Measurements from ENCODE around the gene PTGDS. TPM values are rescaled to one million over a fixed set of nuclear protein-coding genes. Genes with fewer than 3 reads are reported as not detected.

PTGDS gene
- polyA plus RNA-seq, 3 donors: 22.4 to 185 (median 74.9) TPM

DNA sequence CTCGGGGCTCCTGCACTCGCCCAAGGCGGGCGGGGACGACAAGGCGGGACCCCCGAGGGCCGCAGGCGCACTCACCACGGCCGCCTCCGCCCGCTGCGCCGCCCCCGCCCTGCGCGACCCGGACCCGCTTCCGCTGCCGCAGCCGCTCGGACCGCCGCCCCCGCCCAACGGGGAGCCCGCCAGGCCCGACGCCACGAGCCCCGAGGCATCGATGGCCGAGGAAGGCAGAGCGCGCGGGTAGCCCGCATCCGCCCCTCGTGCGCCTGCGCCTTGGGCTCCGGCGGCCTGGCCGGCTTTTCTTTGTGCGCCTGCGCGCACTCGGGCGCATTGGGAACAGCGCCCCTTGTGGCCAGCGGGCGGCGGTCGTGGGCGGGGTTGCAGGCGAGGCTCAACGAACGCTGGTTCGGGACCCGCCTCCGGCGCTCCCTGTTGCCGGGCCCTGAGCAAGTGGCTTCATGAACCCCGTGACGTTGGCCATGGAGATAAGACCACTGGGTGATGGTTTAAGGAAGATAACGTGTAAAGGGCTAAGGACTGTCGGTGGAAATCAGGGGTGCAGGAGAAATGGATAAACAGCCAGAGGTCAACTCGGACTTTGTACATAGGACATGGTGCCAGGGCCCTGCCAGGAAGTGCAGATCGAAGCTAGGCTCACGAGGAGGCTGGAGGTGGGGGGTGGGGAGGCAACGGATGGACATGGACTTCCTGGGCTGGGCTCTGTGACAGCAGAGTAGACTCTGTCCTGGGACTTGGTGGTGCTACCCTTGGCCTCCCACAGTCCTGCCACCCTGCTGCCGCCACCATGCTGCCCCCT lies 32.6 kb upstream of the PTGDS start, which contains the start of the genes C8G and FBXW5:
C8G (plus strand) TSS at position 725 of the 814 bp plus-strand sequence; CDS start at position 803, 78 bp downstream.
FBXW5 (minus strand) TSS at position 220 of the 814 bp plus-strand sequence. CDS start 655 bp downstream, outside the sequence.
- WGBS, 3 donors: 4 to 5% (median 5%) methylated on average over 54 to 74 of the region's 74 CpGs
- peak within 1 kb of the TSS; percentile 32 for H3K27ac ChIP-seq (ENCODE audit: low read depth, low read length)

DNA sequence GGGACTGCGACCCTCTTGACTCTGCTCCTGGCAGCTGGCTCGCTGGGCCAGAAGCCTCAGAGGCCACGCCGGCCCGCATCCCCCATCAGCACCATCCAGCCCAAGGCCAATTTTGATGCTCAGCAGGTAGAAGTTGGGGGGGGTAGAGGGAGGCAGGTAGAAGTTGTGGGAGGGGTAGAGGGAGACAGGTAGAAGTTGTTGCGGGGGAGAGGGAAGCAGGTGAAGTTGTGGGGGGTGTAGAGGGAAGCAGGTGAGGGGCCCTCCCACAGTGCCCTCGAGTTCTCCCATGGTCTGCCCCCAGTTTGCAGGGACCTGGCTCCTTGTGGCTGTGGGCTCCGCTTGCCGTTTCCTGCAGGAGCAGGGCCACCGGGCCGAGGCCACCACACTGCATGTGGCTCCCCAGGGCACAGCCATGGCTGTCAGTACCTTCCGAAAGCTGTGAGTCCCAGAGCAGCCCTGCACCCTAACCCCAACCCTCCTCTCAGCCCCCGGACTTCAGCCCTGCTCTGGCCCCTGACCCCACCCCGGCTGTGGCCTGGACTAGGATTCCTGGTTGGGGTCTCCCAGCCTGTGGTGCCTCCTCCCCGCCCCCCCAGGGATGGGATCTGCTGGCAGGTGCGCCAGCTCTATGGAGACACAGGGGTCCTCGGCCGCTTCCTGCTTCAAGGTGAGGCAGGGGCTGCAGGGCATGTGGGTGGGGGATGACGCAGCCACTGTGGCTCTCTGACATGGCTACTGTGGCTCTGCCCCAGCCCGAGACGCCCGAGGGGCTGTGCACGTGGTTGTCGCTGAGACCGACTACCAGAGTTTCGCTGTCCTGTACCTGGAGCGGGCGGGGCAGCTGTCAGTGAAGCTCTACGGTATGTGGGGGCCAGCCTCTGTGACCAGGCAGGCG lies 31.7 kb upstream of the PTGDS start:
- H3K27ac ChIP-seq (ENCODE audit: low read depth, low read length): no peak overlapping the region

DNA sequence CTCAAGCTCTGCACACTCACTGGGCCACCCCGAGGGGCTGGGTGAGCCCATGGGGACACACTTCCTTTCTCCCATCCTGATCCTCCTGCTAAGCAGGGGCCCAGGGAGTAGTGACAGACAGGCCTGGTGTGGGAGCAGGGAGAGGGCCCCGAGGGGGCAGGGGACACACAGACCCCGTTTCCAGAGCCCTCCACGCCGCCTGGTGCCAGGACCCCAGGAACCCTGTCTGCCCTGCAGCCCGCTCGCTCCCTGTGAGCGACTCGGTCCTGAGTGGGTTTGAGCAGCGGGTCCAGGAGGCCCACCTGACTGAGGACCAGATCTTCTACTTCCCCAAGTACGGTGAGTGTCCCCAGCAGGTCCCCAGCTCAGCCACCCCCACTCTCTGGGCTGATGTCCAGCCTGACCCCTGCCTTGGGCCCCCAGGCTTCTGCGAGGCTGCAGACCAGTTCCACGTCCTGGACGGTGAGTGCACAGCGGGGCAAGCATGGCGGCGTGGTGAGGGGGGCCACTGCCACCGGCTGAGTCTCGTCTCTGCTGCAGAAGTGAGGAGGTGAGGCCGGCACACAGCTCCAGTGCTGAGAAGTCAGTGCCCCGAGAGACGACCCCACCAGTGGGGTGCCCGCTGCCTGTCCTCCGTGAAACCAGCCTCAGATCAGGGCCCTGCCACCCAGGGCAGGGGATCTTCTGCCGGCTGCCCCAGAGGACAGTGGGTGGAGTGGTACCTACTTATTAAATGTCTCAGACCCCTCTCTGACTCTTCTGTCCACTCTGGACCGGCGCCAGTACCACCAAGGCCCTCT lies 30.9 kb upstream of the PTGDS start:
- WGBS, 3 donors: 79 to 83% (median 81%) methylated on average over 19 to 27 of the region's 27 CpGs
- no peak overlapping the region for H3K27ac ChIP-seq (ENCODE audit: low read depth, low read length)

More for the DNA sequence above, 31.7 kb upstream of the PTGDS start:
- WGBS, 3 donors: 86 to 89% (median 88%) methylated on average over 29 to 30 of the region's 30 CpGs

DNA sequence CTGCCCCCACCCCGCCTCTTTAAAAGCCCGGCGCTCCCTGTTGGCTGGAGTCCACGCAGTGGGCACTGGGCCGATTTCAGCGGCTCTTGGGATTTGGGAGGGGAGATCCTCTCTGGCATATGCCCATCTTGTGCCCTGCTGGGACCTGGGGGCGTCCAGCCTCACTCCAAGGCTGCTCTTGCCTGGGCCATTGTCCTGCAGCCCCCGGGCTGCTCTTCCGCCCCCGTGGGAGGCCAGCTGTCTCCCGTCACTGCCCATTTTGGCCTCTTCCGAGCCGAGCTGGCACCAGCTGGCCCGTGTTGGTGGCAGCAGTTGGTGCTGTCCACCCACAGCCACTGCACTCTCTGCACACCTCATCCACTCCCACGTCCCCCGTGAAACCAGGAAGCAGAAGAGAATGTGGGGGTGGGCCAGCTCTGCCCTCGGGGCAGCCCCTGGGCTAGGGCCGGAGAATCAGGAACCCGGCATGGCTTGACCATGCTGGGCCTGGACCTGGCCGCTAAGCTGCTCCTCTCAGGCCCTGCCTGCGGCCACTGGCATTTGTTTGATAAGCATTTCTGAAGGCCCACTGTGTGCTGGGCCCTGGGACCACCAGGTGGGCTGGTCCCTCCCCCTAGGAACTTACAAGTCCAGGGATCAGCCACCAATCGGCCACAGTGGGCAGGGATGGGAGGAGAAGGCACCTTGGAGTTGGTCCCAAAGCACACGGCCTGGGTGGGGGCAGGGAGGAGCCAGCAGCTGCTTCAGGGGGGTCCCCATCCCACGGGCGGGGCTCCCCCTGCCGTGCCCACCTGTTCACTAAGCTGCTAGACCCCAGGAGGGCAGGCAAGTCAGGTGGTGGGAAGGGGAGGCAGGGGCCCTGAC lies 30.0 kb upstream of the PTGDS start:
- H3K27ac ChIP-seq (ENCODE audit: low read depth, low read length): no peak overlapping the region
- 59 to 73% (median 61%) methylated on average over 25 to 26 of the region's 26 CpGs for WGBS, 3 donors

DNA sequence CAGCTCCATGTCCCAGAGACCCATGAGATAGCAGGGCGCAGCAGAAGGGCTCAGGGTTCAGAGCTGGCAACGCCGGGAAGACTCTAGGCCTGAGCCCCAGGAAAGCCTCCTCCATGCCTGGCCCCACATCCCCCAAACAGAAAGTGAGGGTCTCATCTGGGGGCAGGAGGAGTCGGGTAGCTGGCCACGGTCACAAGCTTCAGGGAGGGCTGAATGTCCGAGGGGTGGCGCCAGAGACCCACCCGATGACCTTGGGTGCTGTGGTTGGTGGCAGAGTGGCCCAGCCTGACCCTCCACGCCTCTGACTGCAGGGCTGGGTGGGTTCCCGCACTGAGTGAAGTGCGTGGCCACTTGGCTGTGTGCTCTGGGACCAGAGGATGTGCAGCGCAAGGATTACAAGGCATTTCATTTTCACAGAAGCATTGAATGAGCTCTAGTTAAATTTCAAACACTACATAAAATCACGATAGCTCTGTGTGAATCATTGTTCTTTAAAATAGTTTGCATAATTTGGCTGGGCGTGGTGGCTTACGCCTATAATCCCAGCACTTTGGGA lies 29.3 kb upstream of the PTGDS start:
- no peak overlapping the region for H3K27ac ChIP-seq (ENCODE audit: low read depth, low read length)
- WGBS, 3 donors: 34 to 47% (median 38%) methylated on average over 14 to 15 of the region's 15 CpGs

DNA sequence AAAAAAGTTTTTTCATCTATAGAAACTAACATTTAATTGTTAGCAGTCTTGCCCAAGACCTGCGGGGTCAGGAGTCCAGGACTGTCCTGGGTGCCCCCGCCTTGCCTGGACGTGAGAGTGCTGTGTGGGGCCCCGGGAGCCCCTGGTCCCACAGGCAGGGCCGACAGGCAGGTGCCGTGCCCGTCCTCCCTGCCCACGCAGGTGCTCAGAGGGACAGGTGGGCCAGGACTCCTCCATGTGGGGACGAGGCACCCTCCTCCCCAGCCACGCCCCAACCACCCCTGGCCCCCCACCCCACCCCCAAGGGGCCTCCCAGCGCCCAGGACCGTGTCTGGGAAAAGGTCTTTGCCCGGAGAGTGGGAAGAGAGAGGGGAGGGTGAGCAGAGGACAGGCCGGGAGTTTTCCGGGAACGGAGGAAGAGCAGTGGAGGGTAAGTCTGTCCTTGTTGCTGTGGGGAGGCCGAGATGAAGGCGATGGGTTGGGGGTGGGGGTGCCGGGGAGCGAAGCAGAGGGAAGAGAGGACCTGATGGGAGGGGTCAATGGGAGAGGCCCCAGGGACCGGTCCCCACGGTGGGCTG lies 28.0 kb upstream of the PTGDS start:
- H3K27ac ChIP-seq (ENCODE audit: low read depth, low read length): no peak overlapping the region
- WGBS, 3 donors: 11 to 15% (median 15%) methylated on average over 20 to 22 of the region's 22 CpGs

DNA sequence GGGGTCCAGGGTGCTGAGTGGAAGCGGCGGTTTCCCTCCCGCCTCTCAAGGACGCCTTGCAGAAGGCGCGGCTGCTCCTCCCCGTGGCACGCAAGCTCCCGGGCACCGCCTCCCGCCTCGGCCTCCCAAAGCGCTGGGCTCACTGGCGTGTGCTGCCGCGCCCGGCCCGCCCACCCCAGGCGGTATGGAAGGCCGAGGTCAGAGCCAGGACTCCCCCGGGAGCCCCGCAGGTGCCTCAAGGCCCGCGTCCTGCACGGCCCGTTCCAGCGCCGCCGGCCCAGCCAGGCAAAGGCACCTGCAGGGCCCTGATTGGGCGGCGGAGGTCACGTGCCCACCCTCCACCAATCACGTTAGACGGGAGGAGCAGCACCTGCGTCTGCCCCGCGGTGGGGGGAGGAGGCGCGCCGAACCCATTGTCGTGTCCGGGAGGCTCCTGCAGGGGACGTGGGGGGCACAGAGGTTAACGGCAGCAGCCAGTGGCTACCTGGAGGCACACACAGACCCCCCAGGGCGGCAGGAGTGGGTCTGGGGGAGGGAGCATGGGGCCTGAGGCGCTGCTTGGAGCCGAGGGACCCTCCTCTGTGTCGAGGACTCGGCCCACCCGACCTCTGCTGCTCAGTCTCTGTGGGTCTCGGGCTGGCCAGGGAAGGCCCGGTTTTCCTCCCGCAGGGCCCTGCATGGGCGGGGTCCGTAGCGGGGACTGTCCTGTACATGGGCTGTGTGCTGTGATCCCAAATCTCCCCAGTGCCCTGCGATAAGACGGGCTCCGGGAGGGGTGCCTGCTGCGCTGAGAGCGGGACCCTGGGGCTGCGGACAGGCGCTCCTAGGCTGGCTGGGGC lies 27.3 kb upstream of the PTGDS start:
- 3 to 4% (median 3%) methylated on average over 52 to 63 of the region's 63 CpGs for WGBS, 3 donors
- no peak overlapping the region for H3K27ac ChIP-seq (ENCODE audit: low read depth, low read length)

DNA sequence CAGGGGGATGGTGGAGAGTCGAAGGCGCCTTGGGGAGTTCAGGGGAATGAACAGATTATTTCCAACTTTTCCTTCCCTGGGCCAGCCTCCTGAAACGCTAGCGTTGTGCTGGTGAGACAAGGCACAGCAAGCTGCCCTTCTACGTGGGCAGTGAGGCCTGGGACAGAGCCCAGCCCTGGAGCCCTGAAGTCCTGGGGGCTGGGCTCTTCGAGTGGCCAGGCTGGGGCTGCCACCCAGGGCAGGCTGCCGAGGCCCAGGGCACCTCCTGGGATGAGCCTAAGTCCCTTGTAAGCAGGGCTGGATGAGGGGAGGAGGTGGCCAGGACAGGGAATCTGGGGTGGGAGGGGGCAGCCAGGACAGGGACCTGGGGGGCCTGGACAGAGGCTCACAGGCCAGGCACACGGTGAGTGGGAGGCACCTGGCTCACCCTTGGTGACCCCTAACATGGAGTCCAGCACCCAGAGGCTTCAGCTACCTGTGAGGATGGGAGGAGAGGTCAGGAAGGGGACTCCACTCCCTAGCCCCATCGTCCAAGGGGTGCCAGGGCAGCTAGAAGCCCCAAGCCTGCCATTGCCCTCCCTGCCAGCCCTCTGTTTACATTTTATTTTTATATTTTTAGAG lies 26.5 kb upstream of the PTGDS start:
- H3K27ac ChIP-seq (ENCODE audit: low read depth, low read length): no peak overlapping the region
- WGBS, 3 donors: 23 to 49% (median 49%) methylated on average over 9 of the region's 9 CpGs

DNA sequence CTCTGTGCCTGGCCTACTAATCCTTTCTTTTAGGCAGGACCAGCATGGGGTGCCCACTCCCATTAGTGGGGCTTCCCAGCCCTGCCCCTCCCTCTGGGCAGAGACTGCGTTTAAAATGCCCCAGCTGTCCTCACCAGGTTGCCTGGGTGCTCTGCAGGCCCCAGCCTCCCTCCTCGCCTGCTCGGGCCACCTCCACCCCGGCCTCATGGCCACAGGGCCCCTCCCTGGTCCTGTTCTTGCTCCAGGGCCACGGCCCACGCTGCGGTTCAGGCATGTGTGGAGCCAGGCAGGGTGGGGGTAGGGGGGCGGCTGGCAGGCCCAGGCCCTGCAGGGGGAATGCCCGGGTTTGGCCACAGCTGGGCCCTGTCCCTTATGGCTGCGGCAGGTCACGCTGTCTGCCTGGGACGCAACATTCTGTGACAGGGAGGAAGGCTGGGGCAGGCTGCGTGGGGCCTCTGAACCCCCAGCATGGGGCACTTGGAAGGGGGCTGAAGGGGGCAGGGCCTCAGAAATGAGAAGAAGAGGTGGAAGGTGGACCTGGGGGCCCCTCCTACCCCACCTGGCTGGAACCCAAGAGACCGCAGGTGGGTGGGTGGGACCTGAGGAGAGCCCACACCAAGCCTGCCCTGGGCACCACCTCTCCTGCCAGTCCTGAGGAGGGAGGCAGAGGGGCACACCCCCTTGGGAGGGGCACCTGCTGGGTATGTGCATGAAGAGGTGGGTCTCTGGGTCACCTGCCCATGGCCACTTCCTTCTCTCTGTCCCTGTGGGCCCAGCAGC lies 25.6 kb upstream of the PTGDS start, which contains the start of gene LCN12:
LCN12 (plus strand) TSS at position 733 of the 780 bp plus-strand sequence. CDS start 55 bp downstream, outside the sequence.
- H3K27ac ChIP-seq (ENCODE audit: low read depth, low read length): no peak within 1 kb of the TSS
- 66 to 90% (median 85%) methylated on average over 14 of the region's 14 CpGs for WGBS, 3 donors

DNA sequence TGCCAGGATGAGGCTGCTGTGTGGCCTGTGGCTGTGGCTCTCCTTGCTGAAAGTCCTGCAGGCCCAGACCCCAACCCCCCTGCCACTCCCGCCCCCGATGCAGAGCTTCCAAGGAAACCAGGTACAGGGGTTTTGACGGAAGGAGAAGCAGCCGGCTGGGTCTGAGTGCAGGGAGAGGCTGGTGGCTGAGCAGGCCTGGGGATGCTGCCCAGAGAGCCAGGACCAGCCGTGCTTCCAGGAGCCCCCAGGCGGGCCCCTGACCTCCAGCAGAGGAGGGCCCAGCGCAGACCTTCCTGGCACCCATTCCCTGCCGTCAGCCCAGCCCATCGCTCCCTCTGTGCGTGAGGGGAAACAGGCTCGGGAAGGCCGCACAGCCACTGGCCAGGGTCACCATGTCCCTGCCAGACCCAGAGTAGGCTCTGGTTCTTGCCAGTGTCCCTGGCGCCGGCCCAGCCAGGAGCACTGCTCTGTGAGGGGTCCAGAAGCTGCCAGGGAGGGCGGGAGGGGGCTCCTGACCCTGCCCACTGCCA lies 24.9 kb upstream of the PTGDS start:
- 53 to 76% (median 72%) methylated on average over 11 to 15 of the region's 15 CpGs for WGBS, 3 donors
- no peak overlapping the region for H3K27ac ChIP-seq (ENCODE audit: low read depth, low read length)

DNA sequence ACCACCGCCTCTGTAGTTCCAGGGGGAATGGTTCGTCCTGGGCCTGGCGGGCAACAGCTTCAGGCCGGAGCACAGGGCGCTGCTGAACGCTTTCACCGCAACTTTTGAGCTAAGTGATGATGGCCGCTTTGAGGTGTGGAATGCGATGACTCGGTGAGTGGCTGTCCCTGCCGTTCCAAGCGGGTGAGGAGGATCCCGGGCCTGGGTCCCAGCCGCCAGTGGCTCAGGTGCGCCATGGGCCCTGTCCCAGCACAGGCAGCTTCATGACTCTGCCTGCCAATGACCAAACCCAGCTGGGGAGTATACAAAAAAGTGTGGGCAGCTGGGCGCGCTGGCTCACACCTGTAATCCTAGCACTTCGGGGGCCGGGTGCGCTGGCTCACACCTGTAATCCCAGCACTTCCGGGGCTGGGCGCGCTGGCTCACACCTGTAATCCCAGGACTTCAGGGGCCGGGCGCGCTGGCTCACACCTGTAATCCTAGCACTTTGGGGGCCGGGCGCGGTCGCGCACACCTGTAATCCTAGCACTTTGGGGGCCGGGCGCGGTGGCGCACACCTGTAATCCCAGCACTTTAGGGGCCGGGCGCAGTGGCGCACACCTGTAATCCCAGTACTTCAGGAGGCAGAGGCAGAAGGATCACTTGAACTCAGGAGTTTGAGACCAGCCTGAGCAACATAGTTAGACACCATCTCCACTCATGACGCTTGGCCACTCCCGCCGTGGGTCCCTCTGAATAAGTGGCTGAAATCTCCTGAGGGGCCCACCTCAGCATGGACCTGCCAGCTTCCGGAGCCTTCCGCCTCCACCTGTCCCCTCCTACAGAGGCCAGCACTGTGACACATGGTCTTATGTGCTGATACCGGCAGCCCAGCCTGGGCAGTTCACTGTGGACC lies 24.2 kb upstream of the PTGDS start:
- H3K27ac ChIP-seq (ENCODE audit: low read depth, low read length): no peak overlapping the region
- WGBS, 3 donors: 90 to 93% (median 91%) methylated on average over 40 to 44 of the region's 44 CpGs

DNA sequence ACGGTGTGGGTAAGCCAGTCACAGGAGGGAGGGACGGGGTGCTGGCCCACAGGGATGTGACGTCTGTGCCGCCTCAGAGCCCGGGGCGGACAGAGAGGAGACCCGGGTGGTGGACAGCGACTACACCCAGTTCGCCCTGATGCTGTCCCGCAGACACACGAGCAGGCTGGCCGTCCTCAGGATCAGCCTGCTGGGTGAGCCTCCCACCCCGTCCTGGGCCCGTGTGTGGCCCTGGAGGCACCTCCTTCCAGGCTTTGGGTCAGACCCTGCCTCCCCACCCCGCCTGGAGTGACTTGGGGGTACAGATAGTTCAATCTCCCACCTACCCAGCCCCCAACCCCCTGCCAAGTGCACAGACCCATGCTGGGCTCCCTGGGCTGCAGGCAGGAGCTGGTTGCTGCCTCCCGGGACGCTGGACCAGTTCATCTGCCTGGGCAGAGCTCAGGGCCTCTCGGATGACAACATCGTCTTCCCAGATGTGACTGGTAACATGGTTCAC lies 23.5 kb upstream of the PTGDS start:
- 80 to 85% (median 82%) methylated on average over 18 to 19 of the region's 19 CpGs for WGBS, 3 donors
- no peak overlapping the region for H3K27ac ChIP-seq (ENCODE audit: low read depth, low read length)

DNA sequence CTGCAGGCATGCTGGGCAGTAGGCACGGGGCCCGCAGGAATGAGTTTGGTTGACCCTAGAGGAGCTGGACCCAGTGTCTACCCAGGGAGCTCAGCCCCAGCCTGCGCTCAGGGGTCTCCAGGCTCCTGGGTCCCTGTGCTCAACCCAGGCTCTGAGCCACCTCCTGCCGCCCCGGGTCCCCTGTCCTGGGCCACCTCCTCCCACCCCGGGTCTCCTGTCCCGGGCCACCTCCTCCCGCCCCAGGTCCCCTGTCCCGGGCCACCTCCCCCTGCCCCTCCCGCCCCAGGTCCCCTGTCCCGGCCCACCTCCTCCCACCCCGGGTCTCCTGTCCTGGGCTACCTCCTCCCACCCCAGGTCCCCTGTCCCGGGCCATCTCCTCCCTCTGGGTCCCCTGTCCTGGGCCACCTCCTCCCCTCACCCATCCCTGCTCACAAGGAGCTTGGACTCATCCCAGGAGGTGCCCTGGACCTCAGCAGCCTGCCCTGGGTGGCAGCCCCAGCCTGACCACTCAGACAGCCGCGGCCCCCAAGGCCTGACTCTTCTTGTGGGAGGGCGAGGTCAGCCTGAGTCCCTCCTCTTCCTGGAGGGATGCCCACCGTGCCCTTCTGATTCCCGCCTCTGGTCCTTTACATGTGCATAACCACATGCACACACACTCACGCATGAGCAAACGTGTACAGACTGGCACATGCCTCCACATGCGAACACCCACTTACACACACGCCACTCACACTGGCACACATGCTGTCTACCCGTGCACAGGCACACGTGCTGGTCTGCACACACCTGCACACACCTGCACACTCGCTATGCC lies 22.8 kb upstream of the PTGDS start:
- 83 to 91% (median 86%) methylated on average over 23 to 25 of the region's 25 CpGs for WGBS, 3 donors

More for the DNA sequence above, 22.8 kb upstream of the PTGDS start:
- H3K27ac ChIP-seq (ENCODE audit: low read depth, low read length): no peak overlapping the region

Data from adipose tissue (tissue), 3 donors.